ENCODE measurements around the gene PRKG2. TPM values are rescaled to one million over a fixed set of nuclear protein-coding genes. Genes with fewer than 3 reads are reported as not detected.

PRKG2 gene
- total RNA-seq, 4 donors from 2014 or later: 0.34 to 1.7 (median 1.2) TPM

GRCh38 chr4:81199831-81200230, 15.2 kb downstream of the PRKG2 start:
- no peak overlapping the region for H3K4me3 ChIP-seq (ENCODE audit: low read depth, poor library complexity, severe bottlenecking)
- intact Hi-C loops (cut with DNase I; ENCODE audit: low total_unique reads): no loop called here
- DNase-seq (ENCODE audit: low spot score in 2 of 2): no peak
- TF ChIP-seq, protein P1, sequence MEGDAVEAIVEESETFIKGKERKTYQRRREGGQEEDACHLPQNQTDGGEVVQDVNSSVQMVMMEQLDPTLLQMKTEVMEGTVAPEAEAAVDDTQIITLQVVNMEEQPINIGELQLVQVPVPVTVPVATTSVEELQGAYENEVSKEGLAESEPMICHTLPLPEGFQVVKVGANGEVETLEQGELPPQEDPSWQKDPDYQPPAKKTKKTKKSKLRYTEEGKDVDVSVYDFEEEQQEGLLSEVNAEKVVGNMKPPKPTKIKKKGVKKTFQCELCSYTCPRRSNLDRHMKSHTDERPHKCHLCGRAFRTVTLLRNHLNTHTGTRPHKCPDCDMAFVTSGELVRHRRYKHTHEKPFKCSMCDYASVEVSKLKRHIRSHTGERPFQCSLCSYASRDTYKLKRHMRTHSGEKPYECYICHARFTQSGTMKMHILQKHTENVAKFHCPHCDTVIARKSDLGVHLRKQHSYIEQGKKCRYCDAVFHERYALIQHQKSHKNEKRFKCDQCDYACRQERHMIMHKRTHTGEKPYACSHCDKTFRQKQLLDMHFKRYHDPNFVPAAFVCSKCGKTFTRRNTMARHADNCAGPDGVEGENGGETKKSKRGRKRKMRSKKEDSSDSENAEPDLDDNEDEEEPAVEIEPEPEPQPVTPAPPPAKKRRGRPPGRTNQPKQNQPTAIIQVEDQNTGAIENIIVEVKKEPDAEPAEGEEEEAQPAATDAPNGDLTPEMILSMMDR (IDR thresholded peaks at IDR 0.05): no peak
- TF ChIP-seq POLR2A (IDR thresholded peaks at IDR 0.05): no peak

DNA sequence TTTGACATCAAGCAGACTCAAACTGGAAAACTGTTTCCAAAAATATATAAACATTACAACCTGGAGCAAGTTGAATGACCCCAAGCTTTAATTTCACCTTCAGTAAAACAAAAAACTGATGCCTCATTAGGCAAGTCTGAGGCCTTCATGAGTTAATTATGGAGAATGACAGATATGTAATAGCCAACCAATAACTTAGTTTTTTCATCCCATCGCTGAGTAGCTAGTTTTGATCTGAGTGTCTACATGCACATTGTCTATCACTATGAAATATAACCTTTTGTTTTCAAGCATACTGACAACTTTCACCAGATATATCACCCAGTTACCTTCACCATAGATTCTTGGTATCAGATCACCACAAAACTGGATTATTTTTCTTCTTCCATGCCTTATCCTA, 16.4 kb downstream of the PRKG2 start:
- intact Hi-C loops (cut with DNase I; ENCODE audit: low total_unique reads): no loop called here
- no peak for TF ChIP-seq POLR2A (IDR thresholded peaks at IDR 0.05)
- TF ChIP-seq, protein P1 (IDR thresholded peaks at IDR 0.05): no peak
- WGBS, 2 donors: 72 to 73% methylated on average over 1 of the region's 1 CpG
- DNase-seq (ENCODE audit: low spot score in 2 of 2): no peak
- H3K4me3 ChIP-seq (ENCODE audit: low read depth, poor library complexity, severe bottlenecking): no peak overlapping the region

- DNase-seq (ENCODE audit: low spot score in 2 of 2): no peak
- WGBS, 2 donors: 34 to 36% methylated on average over 4 of the region's 4 CpGs
- no peak for TF ChIP-seq POLR2A (IDR thresholded peaks at IDR 0.05)
- TF ChIP-seq, protein P1 (IDR thresholded peaks at IDR 0.05): no peak
- intact Hi-C loops (cut with DNase I; ENCODE audit: low total_unique reads): no loop called here
- H3K4me3 ChIP-seq (ENCODE audit: low read depth, poor library complexity, severe bottlenecking): no peak overlapping the region
Measured at GRCh38 chr4:81197864-81198524, 17.0 kb downstream of the PRKG2 start.

GRCh38 chr4:81196126-81196650, 18.8 kb downstream of the PRKG2 start:
- DNase-seq (ENCODE audit: low spot score in 2 of 2): no peak
- WGBS, 2 donors: 69 to 77% methylated on average over 3 of the region's 3 CpGs
- TF ChIP-seq POLR2A (IDR thresholded peaks at IDR 0.05): no peak
- TF ChIP-seq, protein P1 (IDR thresholded peaks at IDR 0.05): no peak
- no peak overlapping the region for H3K4me3 ChIP-seq (ENCODE audit: low read depth, poor library complexity, severe bottlenecking)
- intact Hi-C loops (cut with DNase I; ENCODE audit: low total_unique reads): no loop called here

- DNase-seq (ENCODE audit: low spot score in 2 of 2): no peak
- no peak for TF ChIP-seq POLR2A (IDR thresholded peaks at IDR 0.05)
- TF ChIP-seq, protein P1 (IDR thresholded peaks at IDR 0.05): no peak
- WGBS, 2 donors: 81 to 86% methylated on average over 6 of the region's 6 CpGs
- intact Hi-C loops (cut with DNase I; ENCODE audit: low total_unique reads): no loop called here
- no peak overlapping the region for H3K4me3 ChIP-seq (ENCODE audit: low read depth, poor library complexity, severe bottlenecking)
Measured at GRCh38 chr4:81195475-81195874, 19.5 kb downstream of the PRKG2 start.

GRCh38 chr4:81194286-81194685, 20.7 kb downstream of the PRKG2 start:
- no peak overlapping the region for H3K4me3 ChIP-seq (ENCODE audit: low read depth, poor library complexity, severe bottlenecking)
- TF ChIP-seq, protein P1 (IDR thresholded peaks at IDR 0.05): no peak
- TF ChIP-seq POLR2A (IDR thresholded peaks at IDR 0.05): no peak
- intact Hi-C loops (cut with DNase I; ENCODE audit: low total_unique reads): no loop called here
- WGBS, 2 donors: 57 to 70% methylated on average over 3 of the region's 3 CpGs
- no peak for DNase-seq (ENCODE audit: low spot score in 2 of 2)

All from lower leg skin (tissue), 4 donors.